Measurements from ENCODE around the gene LRRN2. TPM values are rescaled to one million over a fixed set of nuclear protein-coding genes. Genes with fewer than 3 reads are reported as not detected.

The LRRN2 gene
- not detected in 2 replicates for total RNA-seq

DNA sequence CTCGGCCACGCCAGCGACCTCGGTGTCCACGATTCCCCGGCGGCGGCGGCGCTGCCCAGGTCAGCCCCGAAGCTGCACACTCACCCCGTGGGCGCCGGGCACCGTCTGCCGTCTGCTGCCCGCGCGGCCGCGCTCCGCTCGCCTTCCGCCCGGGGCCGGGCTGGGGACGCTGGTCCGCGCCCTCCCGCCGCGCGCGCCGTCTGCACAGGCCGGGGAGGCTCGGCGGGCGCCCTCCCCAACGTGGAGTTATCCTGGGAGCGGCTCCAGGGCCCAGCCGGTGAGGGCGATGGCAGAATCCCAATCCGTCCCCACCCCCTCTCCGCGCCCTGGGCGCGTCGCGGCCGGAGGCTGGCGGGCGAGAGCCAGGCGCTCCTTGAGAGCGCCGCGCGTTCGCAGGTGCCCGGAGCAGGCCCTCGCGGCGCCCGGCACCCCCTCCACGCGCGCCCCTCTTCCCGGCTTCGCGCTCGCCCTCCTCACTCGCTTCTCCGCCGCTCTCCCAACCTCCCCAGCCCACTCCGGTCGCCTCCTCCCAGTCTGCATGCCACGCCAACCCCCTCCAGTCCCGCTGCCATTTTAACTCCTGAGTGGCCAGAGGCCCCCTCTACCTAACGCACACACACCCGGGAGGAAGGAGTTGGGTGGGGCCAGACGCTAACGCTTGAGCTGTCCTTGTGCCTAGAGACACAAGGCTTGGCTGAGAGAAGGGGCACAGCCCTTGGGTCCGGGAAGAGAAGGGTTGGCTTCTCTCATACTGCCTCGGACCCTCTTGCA lies at the start of gene LRRN2:
TSS of gene LRRN2 (minus strand) at position 503 of the 771 bp plus-strand sequence. CDS start 65,746 bp downstream, outside the sequence.

Other genes with a start within 250 kb of the LRRN2 start
- under 0.01 and 0.53 TPM in 2 replicates for gene PIK3C2B, start 190.9 kb downstream of the LRRN2 start, total RNA-seq
- gene MDM4, start 169.3 kb downstream of the LRRN2 start, total RNA-seq: 3.2 and 7.6 TPM in 2 replicates
- gene NFASC, start 185.1 kb upstream of the LRRN2 start, total RNA-seq: not detected in 2 replicates